HUES6 (cell line): ENCODE measurements around the gene GAS6.

Experiments used
- H3K27ac ChIP-seq: 2 replicates; pipeline ENCODE4 v1.7.0; 2013; ENCODE audit warnings: low read depth, mild to moderate bottlenecking, low read length, inconsistent platforms
- H3K27me3 ChIP-seq: 2 replicates; pipeline ENCODE4 v1.6.1; 2013; ENCODE audit warnings: low read length; ENCODE audit not compliant: control insufficient read depth, insufficient read depth
- H3K36me3 ChIP-seq: 2 replicates; pipeline ENCODE4 v1.6.1; 2013; ENCODE audit warnings: low read length; ENCODE audit not compliant: control insufficient read depth, insufficient read depth
- H3K4me1 ChIP-seq: 2 replicates; pipeline ENCODE4 v1.6.1; 2013; ENCODE audit warnings: low read length; ENCODE audit not compliant: control insufficient read depth, insufficient read depth
- H3K4me3 ChIP-seq: 2 replicates; pipeline ENCODE4 v1.5.1; 2013; ENCODE audit warnings: low read depth, low read length
- H3K9ac ChIP-seq: one replicate; pipeline ENCODE4 v1.6.1; 2013; ENCODE audit warnings: mild to moderate bottlenecking, low read length
- H3K9me3 ChIP-seq: 2 replicates; pipeline ENCODE4 v1.6.1; 2013; ENCODE audit warnings: low read depth, low read length; ENCODE audit not compliant: control insufficient read depth, insufficient read depth

The GAS6 gene

DNA sequence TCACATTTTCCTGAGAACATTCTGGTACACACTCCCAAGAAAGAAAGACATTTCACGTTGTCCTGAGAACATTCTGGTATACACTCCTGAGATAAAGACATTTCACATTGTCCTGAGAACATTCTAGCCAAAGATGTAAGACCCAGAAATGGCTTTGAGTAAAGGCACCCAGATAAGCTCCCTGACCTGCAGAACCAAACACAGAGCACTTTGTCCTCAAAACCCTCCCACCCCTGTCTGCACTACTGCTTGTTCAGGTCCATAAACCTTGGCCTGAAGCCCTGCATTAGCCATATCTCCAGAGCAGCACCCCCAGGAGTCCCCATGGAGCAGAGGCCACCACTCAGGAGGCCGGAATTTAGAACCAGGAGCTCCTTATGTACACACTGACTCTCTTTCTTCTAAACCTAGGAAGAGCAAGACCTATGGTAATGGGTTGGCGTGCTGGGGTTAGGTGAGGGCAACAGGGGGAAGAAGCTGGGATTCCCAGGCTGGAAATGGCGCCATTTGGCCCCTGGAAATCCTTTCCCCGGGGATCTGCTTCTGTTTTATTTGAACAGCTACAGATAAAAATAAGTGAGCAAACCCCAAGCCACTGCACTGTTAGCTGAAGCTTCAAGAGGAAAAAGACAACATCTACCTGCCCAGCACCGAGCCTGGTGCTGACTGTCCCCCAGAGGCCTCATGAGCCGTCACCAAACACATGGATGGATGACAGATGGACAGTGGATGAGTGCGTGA is 13.7 kb downstream of the GAS6 start:
- no peaks in the 10 kb centered on the region for H3K27me3 ChIP-seq
- H3K36me3 ChIP-seq, result no peaks in the 10 kb centered on the region
- no peaks in the 10 kb centered on the region for H3K9me3 ChIP-seq
- H3K4me1 ChIP-seq, result peaks cover 19% of the 10 kb centered on the region
- no peak overlapping the region for H3K9ac ChIP-seq
- H3K27ac ChIP-seq, result no peak overlapping the region
- no peak overlapping the region for H3K4me3 ChIP-seq

GRCh38 chr13:113849546-113849945 is 14.3 kb downstream of the GAS6 start:
- H3K9me3 ChIP-seq, result no peaks in the 10 kb centered on the region
- no peak overlapping the region for H3K9ac ChIP-seq
- H3K4me3 ChIP-seq, result no peak overlapping the region
- no peaks in the 10 kb centered on the region for H3K27me3 ChIP-seq
- H3K27ac ChIP-seq, result no peak overlapping the region
- H3K4me1 ChIP-seq, result peaks cover 18% of the 10 kb centered on the region
- no peaks in the 10 kb centered on the region for H3K36me3 ChIP-seq

DNA sequence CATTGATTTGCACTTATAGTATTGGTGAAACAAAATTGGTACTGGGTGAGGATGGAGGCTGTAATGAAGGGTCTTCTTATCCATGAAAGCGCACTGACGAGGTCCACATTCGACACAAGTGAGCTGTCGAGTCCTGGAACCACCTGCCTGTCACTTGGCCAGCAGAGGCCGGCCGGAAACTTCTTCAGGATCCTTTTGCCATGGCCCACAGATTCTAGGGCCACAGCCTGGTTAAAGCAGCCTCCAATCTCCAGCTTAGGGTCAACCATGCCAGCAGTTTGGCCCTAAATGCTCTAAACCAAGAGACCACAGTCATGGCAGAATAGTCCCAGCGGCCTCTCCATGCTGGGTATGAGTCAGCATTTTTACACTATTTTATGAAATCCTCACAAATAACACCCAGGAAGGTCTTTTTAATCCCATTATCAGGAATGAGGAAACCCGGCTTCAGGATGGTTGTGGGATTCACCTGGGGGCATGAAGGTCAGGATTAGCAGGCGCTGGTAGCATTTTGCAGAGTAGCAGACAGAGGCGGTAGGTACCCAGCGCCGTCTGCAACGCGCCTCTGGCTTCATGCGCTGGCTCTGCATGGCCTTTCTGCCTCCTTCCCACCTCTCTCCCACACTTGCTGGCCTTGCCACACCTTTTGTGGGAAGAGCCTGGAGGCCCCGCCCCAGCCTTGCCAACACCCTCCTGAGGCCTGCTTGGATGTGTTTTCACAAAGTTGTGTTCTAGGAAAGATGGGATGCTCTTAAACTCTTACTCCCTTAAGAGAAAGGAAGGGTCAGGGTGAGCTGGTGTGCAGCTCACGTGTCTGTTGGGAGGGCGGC is 15.2 kb downstream of the GAS6 start:
- H3K27me3 ChIP-seq, result no peaks in the 10 kb centered on the region
- H3K27ac ChIP-seq, result 0 out of 2 replicates have a peak overlapping the region, but pooled peaks have one; percentile 56
- no peaks in the 10 kb centered on the region for H3K36me3 ChIP-seq
- H3K4me1 ChIP-seq, result peaks cover 10% of the 10 kb centered on the region
- H3K9me3 ChIP-seq, result no peaks in the 10 kb centered on the region
- no peak overlapping the region for H3K9ac ChIP-seq
- H3K4me3 ChIP-seq, result no peak overlapping the region

GRCh38 chr13:113848020-113848419 is 15.9 kb downstream of the GAS6 start:
- no peak overlapping the region for H3K4me3 ChIP-seq
- H3K27ac ChIP-seq, result no peak overlapping the region
- H3K36me3 ChIP-seq, result no peaks in the 10 kb centered on the region
- no peaks in the 10 kb centered on the region for H3K27me3 ChIP-seq
- H3K9ac ChIP-seq, result no peak overlapping the region
- H3K9me3 ChIP-seq, result no peaks in the 10 kb centered on the region
- H3K4me1 ChIP-seq, result peaks cover 10% of the 10 kb centered on the region

- no peaks in the 10 kb centered on the region for H3K27me3 ChIP-seq
- no peaks in the 10 kb centered on the region for H3K9me3 ChIP-seq
- no peak overlapping the region for H3K4me3 ChIP-seq
- H3K4me1 ChIP-seq, result peaks cover 10% of the 10 kb centered on the region
- H3K36me3 ChIP-seq, result no peaks in the 10 kb centered on the region
- H3K9ac ChIP-seq, result no peak overlapping the region
- H3K27ac ChIP-seq, result no peak overlapping the region
Measured at GRCh38 chr13:113846636-113847318, 17.1 kb downstream of the GAS6 start.

DNA sequence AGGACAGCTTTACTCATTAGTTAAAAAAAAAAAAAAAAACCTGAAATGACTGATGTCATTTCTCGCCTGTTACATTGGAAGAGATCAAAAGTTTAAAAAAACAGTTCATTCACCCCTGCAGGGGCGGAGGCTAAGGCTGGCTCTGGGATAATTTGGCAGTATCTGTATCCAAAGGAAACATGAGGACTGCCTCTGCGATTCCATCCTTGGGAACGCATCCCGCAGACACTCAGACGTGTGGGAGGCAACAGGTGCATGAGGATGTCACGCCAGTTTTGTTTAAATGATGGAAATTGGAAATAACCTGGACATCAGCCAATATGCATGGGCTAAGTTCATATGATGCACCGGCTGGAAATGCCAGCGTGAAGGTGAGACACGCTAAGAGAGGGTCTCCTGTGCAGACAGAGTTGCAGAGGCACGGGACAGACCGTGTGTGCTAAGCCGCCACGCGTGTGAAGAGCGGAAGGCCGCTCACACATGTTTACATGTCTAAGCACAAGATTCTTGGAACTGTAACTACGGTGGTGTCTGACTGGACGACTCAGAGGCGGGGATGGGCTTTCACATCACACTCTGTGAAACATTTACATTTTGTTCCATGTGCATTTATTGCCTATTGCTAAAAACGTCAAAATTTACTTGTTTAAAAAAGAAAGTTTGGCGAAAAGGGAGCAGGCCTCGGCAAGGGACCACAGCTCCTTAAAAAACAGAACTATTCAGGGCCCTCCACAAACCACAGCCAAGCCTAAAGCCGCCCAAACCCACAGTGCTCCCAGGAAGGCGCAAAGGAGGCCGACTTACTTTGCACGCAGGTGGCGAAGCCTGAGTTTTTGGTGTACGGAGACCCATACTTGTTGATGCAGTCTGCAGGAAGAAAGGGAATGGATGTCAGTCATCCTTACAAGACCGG is 17.9 kb downstream of the GAS6 start:
- no peaks in the 10 kb centered on the region for H3K9me3 ChIP-seq
- no peaks in the 10 kb centered on the region for H3K27me3 ChIP-seq
- H3K36me3 ChIP-seq, result no peaks in the 10 kb centered on the region
- no peak overlapping the region for H3K4me3 ChIP-seq
- H3K4me1 ChIP-seq, result peaks cover 10% of the 10 kb centered on the region
- no peak overlapping the region for H3K9ac ChIP-seq
- H3K27ac ChIP-seq, result no peak overlapping the region

DNA sequence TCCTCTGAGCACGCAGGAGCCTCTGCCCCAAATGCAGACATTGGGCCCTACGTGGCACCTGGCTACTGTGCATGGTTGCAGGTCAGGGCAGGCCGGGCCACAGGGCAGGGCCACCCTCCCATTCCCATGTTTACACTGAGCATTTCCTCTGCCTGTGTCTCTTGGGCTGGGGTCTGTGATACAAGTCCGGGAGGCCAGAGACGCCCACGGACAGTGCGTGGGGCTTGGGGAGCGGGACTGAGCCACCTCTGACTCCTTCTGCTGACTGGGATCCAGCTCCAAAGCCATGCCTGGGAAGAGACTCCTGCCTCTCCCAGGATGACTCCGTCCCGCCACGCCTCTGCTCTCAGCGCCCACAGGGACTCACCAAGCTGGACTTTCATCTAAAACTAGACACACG is 18.8 kb downstream of the GAS6 start:
- Histone ChIP-seq H3K36me3 (no peaks in the 10 kb centered on the region), H3K4me3 (no peak overlapping the region), H3K27me3 (no peaks in the 10 kb centered on the region), H3K9ac (no peak overlapping the region), H3K9me3 (no peaks in the 10 kb centered on the region), H3K27ac (no peak overlapping the region), H3K4me1 (peaks cover 10% of the 10 kb centered on the region)

DNA sequence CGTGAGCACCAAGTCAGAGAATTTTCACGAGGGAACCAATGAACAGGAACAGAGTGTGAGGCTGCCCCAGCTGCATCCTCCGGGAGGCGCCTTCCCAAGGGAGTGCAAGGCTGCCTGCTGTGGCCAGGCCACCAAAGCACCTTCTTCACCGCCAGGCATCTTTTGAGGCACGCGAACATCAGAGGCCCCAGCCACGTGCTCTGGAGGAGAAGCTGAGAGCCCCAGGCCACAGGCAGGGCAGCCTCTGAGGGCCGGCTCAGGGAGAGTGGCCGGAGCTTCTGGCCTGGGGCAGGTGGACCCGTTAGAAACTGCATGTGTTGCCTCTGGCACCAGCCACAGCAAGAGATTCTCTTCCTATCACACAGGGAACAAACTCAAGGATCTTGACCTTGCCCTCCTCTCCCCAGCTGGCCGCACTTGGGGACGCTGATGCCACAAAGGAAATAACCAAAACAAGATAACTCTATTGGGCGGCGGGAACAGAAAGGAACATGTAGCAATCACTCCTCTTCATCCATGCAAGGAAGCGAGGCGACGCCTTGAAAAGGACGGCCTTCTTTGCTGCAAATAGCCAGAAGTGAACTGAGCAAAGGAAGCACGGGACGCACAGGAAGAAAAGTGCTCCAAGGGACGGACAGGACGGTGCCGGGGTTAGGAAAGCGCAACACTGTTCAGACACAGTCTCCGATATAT is 19.9 kb downstream of the GAS6 start:
- Histone ChIP-seq H3K4me1 (peaks cover 5% of the 10 kb centered on the region), H3K9me3 (no peaks in the 10 kb centered on the region), H3K27me3 (no peaks in the 10 kb centered on the region), H3K36me3 (no peaks in the 10 kb centered on the region), H3K27ac (no peak overlapping the region), H3K9ac (no peak overlapping the region), H3K4me3 (no peak overlapping the region)

DNA sequence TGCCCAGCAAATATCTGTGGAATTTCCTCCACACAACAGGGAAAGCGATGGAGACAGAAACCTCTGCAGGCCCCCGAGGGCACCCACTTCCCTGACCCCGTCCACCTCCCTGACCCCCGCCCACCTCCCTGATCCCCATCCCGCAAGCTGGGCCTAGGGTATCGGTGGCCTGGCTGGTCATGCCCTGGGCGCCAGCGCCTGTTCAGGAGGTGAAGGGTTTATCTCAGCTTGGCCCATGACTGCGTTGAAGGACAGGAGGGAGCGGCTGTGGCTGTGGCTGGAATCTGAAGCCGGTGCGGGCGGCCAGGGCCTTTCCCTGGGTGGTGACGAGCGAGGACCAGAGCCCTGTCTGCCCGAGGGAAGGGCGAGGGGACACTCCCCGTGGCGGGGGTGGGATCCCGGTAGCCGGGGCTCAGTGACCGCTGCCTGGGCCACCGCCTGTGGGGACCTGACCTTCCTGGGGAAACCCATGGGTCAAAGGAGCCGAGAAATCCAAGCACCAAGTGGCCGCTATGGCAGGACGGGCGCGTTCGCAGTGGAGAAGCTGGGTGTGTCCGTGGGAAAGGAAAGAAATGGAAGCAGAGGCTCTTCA is 20.7 kb downstream of the GAS6 start:
- Histone ChIP-seq H3K4me3 (no peak overlapping the region), H3K9ac (no peak overlapping the region), H3K4me1 (peaks cover 8% of the 10 kb centered on the region; the same call in 1 of the 2 replicates), H3K27ac (no peak overlapping the region), H3K27me3 (no peaks in the 10 kb centered on the region), H3K9me3 (no peaks in the 10 kb centered on the region), H3K36me3 (no peaks in the 10 kb centered on the region)
